Effector memory CD4-positive, alpha-beta T cell (primary cell): Measurements from ENCODE around the gene SCLY.
"Not testable (repeated sequence)": the region's sequence is repeated elsewhere in the genome, so short reads cannot be mapped to it uniquely, and the experiment has no call there.

Experiments
- DNase-seq, 3 donors: peaks; one replicate each; pipeline ENCODE4 v3.0.0-alpha.2; 2020
- H3K27ac ChIP-seq: 2 replicates; pipeline ENCODE4 v1.7.0; 2013; ENCODE audit warnings: mild to moderate bottlenecking, low read length, moderate library complexity; ENCODE audit not compliant: insufficient read depth, poor library complexity, severe bottlenecking
- H3K27me3 ChIP-seq: replicated peaks from 2 replicates; pipeline ENCODE4 v1.7.0; 2013; ENCODE audit warnings: mild to moderate bottlenecking, low read length; ENCODE audit not compliant: insufficient read depth, control insufficient read depth, poor library complexity, severe bottlenecking
- H3K36me3 ChIP-seq: 2 replicates; pipeline ENCODE4 v1.7.0; 2013; ENCODE audit warnings: mild to moderate bottlenecking, low read length, moderate library complexity; ENCODE audit not compliant: control insufficient read depth, insufficient read depth
- H3K4me1 ChIP-seq: 2 replicates; pipeline ENCODE4 v1.7.0; 2013; ENCODE audit warnings: low read length, mild to moderate bottlenecking; ENCODE audit not compliant: control insufficient read depth, insufficient read depth, poor library complexity, severe bottlenecking
- H3K4me3 ChIP-seq: 2 replicates; pipeline ENCODE4 v1.7.0; 2013; ENCODE audit warnings: low read length, low read depth, mild to moderate bottlenecking; ENCODE audit not compliant: insufficient read depth, poor library complexity, severe bottlenecking
- H3K9me3 ChIP-seq: 2 replicates; pipeline ENCODE4 v1.7.0; 2013; ENCODE audit warnings: mild to moderate bottlenecking, low read length, moderate library complexity; ENCODE audit not compliant: control insufficient read depth

Gene SCLY

GRCh38 chr2:238025741-238026360, 35.0 kb upstream of the SCLY start:
- H3K9me3 ChIP-seq, result no peaks in the 10 kb centered on the region
- no peaks in the 10 kb centered on the region for H3K27me3 ChIP-seq
- no peak overlapping the region for H3K27ac ChIP-seq
- peaks cover 24% of the 10 kb centered on the region for H3K36me3 ChIP-seq
- no peak overlapping the region for H3K4me3 ChIP-seq
- H3K4me1 ChIP-seq, result no peaks in the 10 kb centered on the region
- DNase-seq, result no peak

- peaks cover 27% of the 10 kb centered on the region for H3K36me3 ChIP-seq
- DNase-seq, result no peak
Measured at GRCh38 chr2:238027058-238027457, 33.7 kb upstream of the SCLY start.

GRCh38 chr2:238027591-238028415, 33.0 kb upstream of the SCLY start:
- peaks cover 27% of the 10 kb centered on the region for H3K36me3 ChIP-seq
- no peak overlapping the region for H3K27ac ChIP-seq
- H3K4me1 ChIP-seq, result no peaks in the 10 kb centered on the region
- no peaks in the 10 kb centered on the region for H3K27me3 ChIP-seq
- no peak overlapping the region for H3K4me3 ChIP-seq
- DNase-seq, result no peak
- H3K9me3 ChIP-seq, result no peaks in the 10 kb centered on the region

More at GRCh38 chr2:238027058-238027457, 33.7 kb upstream of the SCLY start:
- Histone ChIP-seq H3K4me1 (no peaks in the 10 kb centered on the region), H3K9me3 (no peaks in the 10 kb centered on the region), H3K27ac (no peak overlapping the region), H3K27me3 (no peaks in the 10 kb centered on the region), H3K4me3 (no peak overlapping the region)

GRCh38 chr2:238029853-238030252, 30.9 kb upstream of the SCLY start:
- no peak overlapping the region for H3K27ac ChIP-seq
- no peaks in the 10 kb centered on the region for H3K27me3 ChIP-seq
- H3K4me1 ChIP-seq, result no peaks in the 10 kb centered on the region
- DNase-seq, result no peak
- H3K9me3 ChIP-seq, result no peaks in the 10 kb centered on the region
- H3K4me3 ChIP-seq, result no peak overlapping the region
- H3K36me3 ChIP-seq, result peaks cover 27% of the 10 kb centered on the region

- peaks cover 32% of the 10 kb centered on the region for H3K36me3 ChIP-seq
- no peaks in the 10 kb centered on the region for H3K27me3 ChIP-seq
- no peak overlapping the region for H3K4me3 ChIP-seq
- no peak for DNase-seq
- H3K4me1 ChIP-seq, result no peaks in the 10 kb centered on the region
- H3K9me3 ChIP-seq, result no peaks in the 10 kb centered on the region
- no peak overlapping the region for H3K27ac ChIP-seq
Measured at GRCh38 chr2:238030422-238031155, 30.2 kb upstream of the SCLY start.

GRCh38 chr2:238031751-238032150, 29.1 kb upstream of the SCLY start:
- peaks cover 41% of the 10 kb centered on the region for H3K36me3 ChIP-seq
- H3K4me1 ChIP-seq, result no peaks in the 10 kb centered on the region
- no peak overlapping the region for H3K27ac ChIP-seq
- no peak for DNase-seq
- no peaks in the 10 kb centered on the region for H3K9me3 ChIP-seq
- H3K4me3 ChIP-seq, result no peak overlapping the region
- H3K27me3 ChIP-seq, result no peaks in the 10 kb centered on the region

GRCh38 chr2:238032755-238033337, 28.0 kb upstream of the SCLY start:
- H3K27ac ChIP-seq, result no peak overlapping the region
- DNase-seq, result no peak
- H3K36me3 ChIP-seq, result peaks cover 42% of the 10 kb centered on the region

GRCh38 chr2:238033991-238034390, 26.8 kb upstream of the SCLY start:
- not testable (repeated sequence) for H3K4me3 ChIP-seq, H3K9me3 ChIP-seq, H3K27ac ChIP-seq, H3K4me1 ChIP-seq, H3K27me3 ChIP-seq, DNase-seq
- H3K36me3 ChIP-seq, result peaks cover 50% of the 10 kb centered on the region

More at GRCh38 chr2:238032755-238033337, 28.0 kb upstream of the SCLY start:
- no peaks in the 10 kb centered on the region for H3K27me3 ChIP-seq
- no peak overlapping the region for H3K4me3 ChIP-seq
- no peaks in the 10 kb centered on the region for H3K4me1 ChIP-seq
- H3K9me3 ChIP-seq, result no peaks in the 10 kb centered on the region

GRCh38 chr2:238038203-238038602, 22.6 kb upstream of the SCLY start:
- DNase-seq, result no peak
- no peaks in the 10 kb centered on the region for H3K9me3 ChIP-seq
- no peak overlapping the region for H3K4me3 ChIP-seq
- H3K36me3 ChIP-seq, result peaks cover 63% of the 10 kb centered on the region
- no peak overlapping the region for H3K27ac ChIP-seq
- H3K27me3 ChIP-seq, result no peaks in the 10 kb centered on the region
- H3K4me1 ChIP-seq, result no peaks in the 10 kb centered on the region
